Measurements from ENCODE around the gene DUS2.
A peak's percentile ranks its signal among the peaks of the same experiment; 100 is the strongest.

DNA sequence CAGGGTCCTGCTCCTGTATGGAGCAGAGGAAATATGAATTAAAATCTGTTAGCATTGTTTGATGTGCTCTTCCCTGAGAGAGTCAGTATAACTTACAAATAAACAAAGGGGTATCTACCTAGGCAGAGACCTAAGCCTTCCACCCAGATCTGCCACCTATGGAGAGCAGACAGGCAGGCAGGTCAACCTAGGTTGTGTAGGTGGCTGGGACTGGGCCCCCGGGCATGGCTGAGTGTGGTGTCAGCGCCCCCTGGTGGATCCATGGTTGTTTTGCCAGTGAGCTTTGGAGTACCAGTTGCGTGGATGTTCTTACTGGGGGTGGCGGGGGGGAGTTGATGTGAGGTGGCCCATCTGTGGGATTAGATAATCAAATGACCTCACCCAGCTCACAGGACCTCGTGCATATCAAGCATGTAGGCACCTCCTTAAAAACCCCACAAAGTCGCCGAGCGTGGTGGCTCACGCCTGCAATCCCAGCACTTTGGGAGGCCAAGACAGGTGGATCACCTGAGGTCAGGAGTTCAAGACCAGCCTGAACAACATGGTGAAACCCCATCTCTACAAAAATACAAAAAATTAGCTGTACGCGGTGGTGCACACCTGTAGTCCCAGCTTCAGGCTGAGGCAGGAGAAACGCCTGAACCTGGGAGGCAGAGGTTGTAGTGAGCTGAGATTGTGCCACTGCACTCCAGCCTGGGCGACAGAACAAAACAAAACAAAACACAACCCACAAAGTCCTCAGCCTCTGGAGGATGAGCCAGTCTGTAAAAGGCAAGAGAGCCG lies 17.6 kb downstream of the DUS2 start:
- TF ChIP-seq, protein P1, sequence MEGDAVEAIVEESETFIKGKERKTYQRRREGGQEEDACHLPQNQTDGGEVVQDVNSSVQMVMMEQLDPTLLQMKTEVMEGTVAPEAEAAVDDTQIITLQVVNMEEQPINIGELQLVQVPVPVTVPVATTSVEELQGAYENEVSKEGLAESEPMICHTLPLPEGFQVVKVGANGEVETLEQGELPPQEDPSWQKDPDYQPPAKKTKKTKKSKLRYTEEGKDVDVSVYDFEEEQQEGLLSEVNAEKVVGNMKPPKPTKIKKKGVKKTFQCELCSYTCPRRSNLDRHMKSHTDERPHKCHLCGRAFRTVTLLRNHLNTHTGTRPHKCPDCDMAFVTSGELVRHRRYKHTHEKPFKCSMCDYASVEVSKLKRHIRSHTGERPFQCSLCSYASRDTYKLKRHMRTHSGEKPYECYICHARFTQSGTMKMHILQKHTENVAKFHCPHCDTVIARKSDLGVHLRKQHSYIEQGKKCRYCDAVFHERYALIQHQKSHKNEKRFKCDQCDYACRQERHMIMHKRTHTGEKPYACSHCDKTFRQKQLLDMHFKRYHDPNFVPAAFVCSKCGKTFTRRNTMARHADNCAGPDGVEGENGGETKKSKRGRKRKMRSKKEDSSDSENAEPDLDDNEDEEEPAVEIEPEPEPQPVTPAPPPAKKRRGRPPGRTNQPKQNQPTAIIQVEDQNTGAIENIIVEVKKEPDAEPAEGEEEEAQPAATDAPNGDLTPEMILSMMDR (IDR thresholded peaks at IDR 0.05) = peak; percentile 48 to 80 (median 76)
- no peak for TF ChIP-seq POLR2A (IDR thresholded peaks at IDR 0.05)
- no peak for TF ChIP-seq POLR2AphosphoS5 (IDR thresholded peaks at IDR 0.05)

All from sigmoid colon (tissue), 4 donors.